CD8-positive, alpha-beta memory T cell (primary cell): ENCODE measurements around the gene MAG. TPM values are rescaled to one million over a fixed set of nuclear protein-coding genes. Genes with fewer than 3 reads are reported as not detected.

Experiments used
- CTCF ChIA-PET: fragments of 350-600 bp; sonication (Branson Sonifier 250); formaldehyde crosslinking; loops from one replicate; lab custom pipeline; 2021; ENCODE audit warnings: antibody characterized with exemption; lab: Charles Lee
- POLR2A ChIA-PET: fragments of 350-600 bp; sonication (Branson Sonifier 250); formaldehyde crosslinking; loops from one replicate; lab custom pipeline; 2021; ENCODE audit warnings: antibody characterized with exemption; lab: Charles Lee
- DNase-seq, 5 donors: peaks; one replicate each; pipeline versions ENCODE4 v3.0.0 to v3.0.0-alpha.2; 2020 to 2022; ENCODE audit warnings: mixed read lengths in 1 of 5
- H3K27ac ChIP-seq: one replicate; pipeline ENCODE4 v1.7.0; 2013; ENCODE audit warnings: low read depth, mild to moderate bottlenecking, low read length, moderate library complexity
- H3K27me3 ChIP-seq: 2 replicates; pipeline ENCODE4 v1.7.0; 2013; ENCODE audit warnings: low read length, mild to moderate bottlenecking; ENCODE audit not compliant: insufficient read depth, poor library complexity, severe bottlenecking
- H3K36me3 ChIP-seq: 2 replicates; pipeline ENCODE4 v1.7.0; 2013; ENCODE audit warnings: mild to moderate bottlenecking, low read length, moderate library complexity; ENCODE audit not compliant: insufficient read depth
- H3K4me1 ChIP-seq: 2 replicates; pipeline ENCODE4 v1.7.0; 2013; ENCODE audit warnings: mild to moderate bottlenecking, low read length, moderate library complexity; ENCODE audit not compliant: insufficient read depth
- H3K4me3 ChIP-seq: 2 replicates; pipeline ENCODE4 v1.7.0; 2013; ENCODE audit warnings: mild to moderate bottlenecking, low read length
- H3K9me3 ChIP-seq: 2 replicates; pipeline ENCODE4 v1.7.0; 2013; ENCODE audit warnings: mild to moderate bottlenecking, low read length
- H3K27ac Mint-ChIP-seq, 8 donors: one replicate each; pipeline ENCODE4 v1.8.0; 2020 to 2021; ENCODE audit warnings: mixed read lengths in 8 of 8, mild to moderate bottlenecking in 6 of 8, inconsistent platforms in 3 of 8, moderate library complexity in 3 of 8
- H3K27me3 Mint-ChIP-seq, 2 donors: one replicate each; pipeline ENCODE4 v1.8.0; 2020 to 2021; ENCODE audit warnings: mixed read lengths in 2 of 2, mild to moderate bottlenecking in 1 of 2, moderate library complexity in 1 of 2
- H3K36me3 Mint-ChIP-seq, 3 donors: one replicate each; pipeline ENCODE4 v1.8.0; 2020 to 2021; ENCODE audit warnings: mixed read lengths in 3 of 3, inconsistent platforms in 1 of 3, mild to moderate bottlenecking in 1 of 3
- H3K4me1 Mint-ChIP-seq, 3 donors: one replicate each; pipeline ENCODE4 v1.8.0; 2020 to 2021; ENCODE audit warnings: mixed read lengths in 3 of 3, inconsistent platforms in 1 of 3, mild to moderate bottlenecking in 1 of 3
- H3K4me3 Mint-ChIP-seq, 7 donors: one replicate each; pipeline ENCODE4 v1.8.0; 2020 to 2021; ENCODE audit warnings: mixed read lengths in 7 of 7, mild to moderate bottlenecking in 6 of 7, moderate library complexity in 4 of 7, inconsistent platforms in 2 of 7
- H3K9me3 Mint-ChIP-seq, 5 donors: one replicate each; pipeline ENCODE4 v1.8.0; 2020 to 2022; ENCODE audit warnings: mixed read lengths in 5 of 5, mild to moderate bottlenecking in 3 of 5, moderate library complexity in 2 of 5, inconsistent platforms in 1 of 5
- polyA plus RNA-seq: library from polyadenylated mRNA; unstranded; fragments of 300-500 nt; fragmentation: Illumina TruSeq; gene quantifications from one replicate; pipeline ENCODE4 v1.2.3, GENCODE V29; 2021
- total RNA-seq, 2 experiments: library from RNA; stranded (reverse); gene quantifications; one replicate each; pipeline ENCODE4 v1.2.3, GENCODE V29; 2021

MAG gene
- total and polyA plus RNA-seq, 3 experiments from 2014 or later = 0.36 TPM; not detected in 2

DNA sequence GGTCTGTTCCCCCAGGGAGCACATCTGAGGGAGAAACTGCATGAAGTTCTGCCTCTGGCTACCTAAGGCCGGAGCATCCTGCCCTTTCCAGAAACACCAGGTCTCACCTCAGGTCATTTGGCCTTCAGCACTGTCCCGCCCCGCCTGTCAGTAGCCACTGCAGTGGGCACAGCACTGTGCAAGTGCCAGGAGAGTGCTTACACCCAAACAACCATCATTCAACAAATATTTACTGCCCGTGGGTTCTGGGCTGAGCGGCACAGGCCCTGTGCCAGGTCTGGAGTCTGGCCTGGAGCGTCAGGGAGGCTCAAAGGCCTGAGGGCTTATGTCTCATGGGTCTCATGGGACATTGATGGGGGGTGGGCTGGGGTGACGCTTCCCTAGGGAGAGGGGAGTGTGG lies 20.4 kb upstream of the MAG start:
- Histone ChIP-seq H3K9me3 (no peaks in the 10 kb centered on the region), H3K36me3 (peaks cover 33% of the 10 kb centered on the region), H3K27me3 (no peaks in the 10 kb centered on the region), H3K27ac (no peak overlapping the region), H3K4me1 (peaks cover 12% of the 10 kb centered on the region), H3K4me3 (no peak overlapping the region)
- peak overlapping the region in 5 of 8 donors; percentile 1 to 75 (median 61) for H3K27ac Mint-ChIP-seq
- DNase-seq = no peak
- CTCF ChIA-PET = interaction anchor here (1.4 kb wide), 1 partner anchor 130 kb away, joined by 3 read pairs; no protein-coding TSS in a partner anchor
- peaks cover 0 to 3% of the 10 kb centered on the region in 2 donors for H3K27me3 Mint-ChIP-seq
- peak overlapping the region in 4 of 7 donors; percentile 44 to 81 (median 66) for H3K4me3 Mint-ChIP-seq
- peaks cover 24 to 48% (median 31%) of the 10 kb centered on the region in 3 donors for H3K4me1 Mint-ChIP-seq
- peaks cover 6 to 70% (median 24%) of the 10 kb centered on the region in 3 donors for H3K36me3 Mint-ChIP-seq
- POLR2A ChIA-PET = no interaction called here
- no peaks in the 10 kb centered on the region for H3K9me3 Mint-ChIP-seq

- Histone ChIP-seq H3K9me3 (no peaks in the 10 kb centered on the region), H3K4me1 (peaks cover 7% of the 10 kb centered on the region), H3K4me3 (no peak overlapping the region), H3K36me3 (peaks cover 39% of the 10 kb centered on the region), H3K27ac (no peak overlapping the region), H3K27me3 (no peaks in the 10 kb centered on the region)
- DNase-seq = no peak
- H3K27ac Mint-ChIP-seq = peak overlapping the region in 6 of 8 donors; percentile 7 to 75 (median 66)
- H3K27me3 Mint-ChIP-seq = peaks cover 0 to 3% of the 10 kb centered on the region in 2 donors
- ChIA-PET CTCF (interaction anchor here (1.7 kb wide), 1 partner anchor 61 kb away, joined by 3 read pairs; no protein-coding TSS in a partner anchor), POLR2A (no interaction called here)
- peaks cover 26 to 47% (median 31%) of the 10 kb centered on the region in 3 donors for H3K4me1 Mint-ChIP-seq
- peak overlapping the region in 1 of 7 donors; percentile 57 for H3K4me3 Mint-ChIP-seq
- peaks cover 6 to 76% (median 24%) of the 10 kb centered on the region in 3 donors for H3K36me3 Mint-ChIP-seq
- no peaks in the 10 kb centered on the region for H3K9me3 Mint-ChIP-seq
Measured at GRCh38 chr19:35272122-35272719, 19.7 kb upstream of the MAG start.

- H3K27me3 Mint-ChIP-seq = peaks cover 0 to 2% of the 10 kb centered on the region in 2 donors
- Histone ChIP-seq H3K4me1 (peaks cover 7% of the 10 kb centered on the region), H3K9me3 (no peaks in the 10 kb centered on the region), H3K36me3 (peaks cover 39% of the 10 kb centered on the region), H3K4me3 (no peak overlapping the region), H3K27ac (no peak overlapping the region), H3K27me3 (no peaks in the 10 kb centered on the region)
- peaks cover 24 to 42% (median 27%) of the 10 kb centered on the region in 3 donors for H3K4me1 Mint-ChIP-seq
- ChIA-PET POLR2A (no interaction called here), CTCF (interaction anchor here (1.5 to 1.7 kb wide), 2 partner anchors 36 to 62 kb away, joined by 3 read pairs; no protein-coding TSS in a partner anchor)
- DNase-seq = no peak
- H3K4me3 Mint-ChIP-seq = peak overlapping the region in 5 of 7 donors; percentile 30 to 85 (median 55)
- no peaks in the 10 kb centered on the region for H3K9me3 Mint-ChIP-seq
- H3K36me3 Mint-ChIP-seq = peaks cover 6 to 80% (median 22%) of the 10 kb centered on the region in 3 donors
- peak overlapping the region in 6 of 8 donors; percentile 45 to 90 (median 74) for H3K27ac Mint-ChIP-seq
Measured at GRCh38 chr19:35272954-35273649, 18.9 kb upstream of the MAG start.

- ChIA-PET CTCF (interaction anchor here (1.4 to 1.7 kb wide), 4 partner anchors 37 to 159 kb away, joined by 3 to 4 read pairs (median 3); no protein-coding TSS in a partner anchor), POLR2A (interaction anchor here (0.9 kb wide), 1 partner anchor 13 kb away, joined by 3 read pairs; no protein-coding TSS in a partner anchor)
- Mint-ChIP-seq H3K36me3 (peaks cover 6 to 85% (median 22%) of the 10 kb centered on the region in 3 donors), H3K4me1 (peaks cover 24 to 42% (median 27%) of the 10 kb centered on the region in 3 donors), H3K9me3 (no peaks in the 10 kb centered on the region), H3K4me3 (peak overlapping the region in 1 of 7 donors; percentile 85), H3K27me3 (peaks cover 0 to 2% of the 10 kb centered on the region in 2 donors), H3K27ac (peak overlapping the region in 3 of 8 donors; percentile 7 to 90 (median 24))
- H3K36me3 ChIP-seq = peaks cover 39% of the 10 kb centered on the region
- H3K4me1 ChIP-seq = peaks cover 7% of the 10 kb centered on the region
- H3K27me3 ChIP-seq = no peaks in the 10 kb centered on the region
- H3K4me3 ChIP-seq = no peak overlapping the region
- no peaks in the 10 kb centered on the region for H3K9me3 ChIP-seq
- no peak overlapping the region for H3K27ac ChIP-seq
- DNase-seq = no peak
Measured at GRCh38 chr19:35273686-35274259, 18.2 kb upstream of the MAG start.

DNA sequence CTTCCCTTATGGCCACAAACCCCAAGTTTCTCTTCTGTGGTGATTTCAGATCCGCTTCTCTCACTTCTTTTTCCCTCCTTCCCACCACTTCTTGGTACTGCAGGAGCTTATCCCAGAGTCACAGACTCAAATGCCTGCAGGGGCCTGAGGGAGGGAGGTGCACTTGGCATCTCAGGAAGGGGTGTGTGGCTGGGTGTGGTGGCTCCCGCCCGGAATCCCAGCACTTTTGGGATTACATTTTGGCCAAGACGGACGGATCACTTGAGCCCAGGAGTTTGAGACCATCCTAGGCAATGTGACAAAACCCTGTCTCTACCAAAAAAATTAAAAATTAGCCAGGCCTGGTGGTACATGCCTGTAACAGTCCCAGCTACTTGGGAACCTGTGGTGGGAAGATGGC lies 17.6 kb upstream of the MAG start:
- no peak overlapping the region for H3K4me3 ChIP-seq
- Mint-ChIP-seq H3K9me3 (no peaks in the 10 kb centered on the region), H3K27me3 (peaks cover 0 to 2% of the 10 kb centered on the region in 2 donors), H3K4me3 (peak overlapping the region in 1 of 7 donors; percentile 66), H3K27ac (peak overlapping the region in 2 of 8 donors; percentile 12 to 90), H3K4me1 (peaks cover 24 to 42% (median 27%) of the 10 kb centered on the region in 3 donors), H3K36me3 (peaks cover 6 to 89% (median 22%) of the 10 kb centered on the region in 3 donors)
- no peak overlapping the region for H3K27ac ChIP-seq
- H3K27me3 ChIP-seq = no peaks in the 10 kb centered on the region
- peaks cover 7% of the 10 kb centered on the region for H3K4me1 ChIP-seq
- CTCF ChIA-PET = interaction anchor here (1.4 to 1.7 kb wide), 3 partner anchors 37 to 159 kb away, joined by 3 to 4 read pairs (median 3); no protein-coding TSS in a partner anchor
- POLR2A ChIA-PET = interaction anchor here (0.6 to 0.9 kb wide), 2 partner anchors 13 to 91 kb away, joined by 3 read pairs; no protein-coding TSS in a partner anchor
- DNase-seq = no peak
- peaks cover 39% of the 10 kb centered on the region for H3K36me3 ChIP-seq
- no peaks in the 10 kb centered on the region for H3K9me3 ChIP-seq

GRCh38 chr19:35276706-35277281 lies 15.2 kb upstream of the MAG start:
- ChIA-PET POLR2A (no interaction called here), CTCF (no interaction called here)
- Mint-ChIP-seq H3K27me3 (peaks cover 0 to 3% of the 10 kb centered on the region in 2 donors), H3K36me3 (peaks cover 0 to 76% (median 17%) of the 10 kb centered on the region in 3 donors), H3K27ac (no peak overlapping the region), H3K4me3 (peak overlapping the region in 1 of 7 donors; percentile 54), H3K4me1 (peaks cover 17 to 28% (median 19%) of the 10 kb centered on the region in 3 donors), H3K9me3 (no peaks in the 10 kb centered on the region)
- no peaks in the 10 kb centered on the region for H3K4me1 ChIP-seq
- no peak overlapping the region for H3K4me3 ChIP-seq
- no peaks in the 10 kb centered on the region for H3K27me3 ChIP-seq
- H3K9me3 ChIP-seq = no peaks in the 10 kb centered on the region
- no peak for DNase-seq
- H3K27ac ChIP-seq = no peak overlapping the region
- peaks cover 20% of the 10 kb centered on the region for H3K36me3 ChIP-seq

- DNase-seq = no peak
- H3K9me3 Mint-ChIP-seq = no peaks in the 10 kb centered on the region
- H3K4me1 Mint-ChIP-seq = peaks cover 8 to 15% (median 12%) of the 10 kb centered on the region in 3 donors
- Histone ChIP-seq H3K27me3 (no peaks in the 10 kb centered on the region), H3K27ac (no peak overlapping the region), H3K36me3 (peaks cover 16% of the 10 kb centered on the region), H3K4me3 (no peak overlapping the region), H3K4me1 (no peaks in the 10 kb centered on the region), H3K9me3 (no peaks in the 10 kb centered on the region)
- ChIA-PET POLR2A (no interaction called here), CTCF (interaction anchor here (1.4 kb wide), 1 partner anchor 9 kb away, joined by 4 read pairs; the partner anchor contains the start of gene USF2)
- H3K36me3 Mint-ChIP-seq = peaks cover 0 to 56% (median 11%) of the 10 kb centered on the region in 3 donors
- no peak overlapping the region for H3K27ac Mint-ChIP-seq
- H3K4me3 Mint-ChIP-seq = no peak overlapping the region
- peaks cover 7 to 13% of the 10 kb centered on the region in 2 donors for H3K27me3 Mint-ChIP-seq
Measured at GRCh38 chr19:35278578-35279284, 13.2 kb upstream of the MAG start.
